H1 (cell line): Measurements from ENCODE around the gene TMEM45B. TPM values are rescaled to one million over a fixed set of nuclear protein-coding genes. Genes with fewer than 3 reads are reported as not detected.

ENCODE experiments used
- CTCF ChIA-PET: fragments of 300-600 bp; sonication (Branson Sonifier 250); formaldehyde crosslinking; loops from one replicate; lab custom pipeline; 2021; ENCODE audit not compliant: partially characterized antibody; lab: Charles Lee
- POLR2A ChIA-PET: fragments of 300-600 bp; sonication (Branson Sonifier 250); formaldehyde crosslinking; loops from one replicate; lab custom pipeline; 2021; ENCODE audit warnings: inconsistent platforms; ENCODE audit not compliant: partially characterized antibody; lab: Charles Lee
- DNase-seq, 2 experiments: peaks; one replicate each; pipeline versions ENCODE4 v3.0.0 to v3.0.0-alpha.2; 2010 to 2022; ENCODE audit warnings: low spot score in 2 of 2, low read depth in 1 of 2, mixed read lengths in 1 of 2
- FAIRE-seq: peaks from 2 replicates; lab custom pipeline; 2011; peaks lifted over from hg19 to GRCh38; lab: Jason Lieb, UNC
- H2AFZ ChIP-seq: 2 replicates; pipeline ENCODE4 v1.8.1; 2012; ENCODE audit warnings: low read length, inconsistent platforms
- H2AK5ac ChIP-seq: 2 replicates; pipeline ENCODE4 v1.6.1; 2013; ENCODE audit warnings: low read depth, low read length
- H2BK120ac ChIP-seq: replicated peaks from 2 replicates; pipeline ENCODE3; 2013; ENCODE audit warnings: low read depth, low read length, inconsistent platforms
- H2BK12ac ChIP-seq: 2 replicates; pipeline ENCODE4 v1.6.1; 2013; ENCODE audit warnings: low read depth, low read length
- H2BK15ac ChIP-seq: 2 replicates; pipeline ENCODE4 v1.6.1; 2013; ENCODE audit warnings: low read length
- H2BK20ac ChIP-seq: 2 replicates; pipeline ENCODE4 v1.6.1; 2013; ENCODE audit warnings: low read length
- H2BK5ac ChIP-seq: 2 replicates; pipeline ENCODE4 v1.6.1; 2013; ENCODE audit warnings: low read depth, low read length
- H3K14ac ChIP-seq: 2 replicates; pipeline ENCODE4 v1.6.1; 2013; ENCODE audit warnings: inconsistent platforms; ENCODE audit not compliant: insufficient read length
- H3K18ac ChIP-seq: 2 replicates; pipeline ENCODE4 v1.6.1; 2013; ENCODE audit warnings: low read length; ENCODE audit errors: extremely low read depth
- H3K23ac ChIP-seq: 2 replicates; pipeline ENCODE4 v1.6.1; 2013; ENCODE audit warnings: inconsistent platforms; ENCODE audit not compliant: insufficient read length
- H3K23me2 ChIP-seq: 2 replicates; pipeline ENCODE4 v1.6.1; 2013; ENCODE audit warnings: low read depth, low read length
- H3K27ac ChIP-seq: 2 replicates; pipeline ENCODE4 v1.6.1; 2011; ENCODE audit warnings: low read depth, low read length, inconsistent platforms
- H3K27me3 ChIP-seq, 4 experiments: replicated peaks in 1 of 4; 1 replicate in 1 of 4; 2 replicates in 3 of 4; pipeline versions ENCODE4 v1.6.1 to v1.8.1; 2011 to 2013; ENCODE audit warnings: low read length in 3 of 4, mild to moderate bottlenecking in 3 of 4, inconsistent platforms in 2 of 4, mixed read lengths in 2 of 4, moderate library complexity in 1 of 4; ENCODE audit not compliant: control insufficient read depth in 3 of 4, insufficient read depth in 3 of 4; ENCODE audit errors: extremely low read depth in 1 of 4
- H3K36me3 ChIP-seq, 4 experiments: 2 replicates each; pipeline versions ENCODE4 v1.6.1 to v1.8.1; 2011 to 2013; ENCODE audit warnings: mild to moderate bottlenecking in 4 of 4, low read length in 3 of 4, moderate library complexity in 2 of 4, control low read depth in 1 of 4, inconsistent platforms in 1 of 4; ENCODE audit not compliant: insufficient read depth in 4 of 4, control insufficient read depth in 2 of 4
- H3K4ac ChIP-seq: replicated peaks from 2 replicates; pipeline ENCODE3; 2013; ENCODE audit warnings: low read length, low read depth, mixed read lengths, inconsistent platforms; ENCODE audit not compliant: insufficient read length
- H3K4me1 ChIP-seq, 4 experiments: replicated peaks in 1 of 4; 1 replicate in 1 of 4; 2 replicates in 3 of 4; pipeline versions ENCODE4 v1.6.1 to v1.8.1; 2011 to 2013; ENCODE audit warnings: low read length in 3 of 4, inconsistent platforms in 2 of 4, mixed read lengths in 1 of 4; ENCODE audit not compliant: insufficient read depth in 4 of 4, control insufficient read depth in 3 of 4
- H3K4me2 ChIP-seq, 2 experiments: 2 replicates each; pipeline versions ENCODE4 v1.6.1 to v1.8.1; 2011 to 2013; ENCODE audit warnings: low read depth in 2 of 2, low read length in 2 of 2, control low read depth in 1 of 2, inconsistent platforms in 1 of 2, mild to moderate bottlenecking in 1 of 2; ENCODE audit not compliant: insufficient read depth in 1 of 2
- H3K4me3 ChIP-seq, 4 experiments: fragments of 200-600, 300-600 bp in 1 of 4; sonication (generic), shearing (Covaris generic), sonication (Bioruptor Twin) in 1 of 4; 2 replicates each; pipeline versions ENCODE4 v1.5.1 to v1.8.1; 2011 to 2016; ENCODE audit warnings: low read length in 4 of 4, low read depth in 3 of 4, control low read depth in 2 of 4, inconsistent platforms in 2 of 4, mild to moderate bottlenecking in 2 of 4, mixed read lengths in 1 of 4, moderate library complexity in 1 of 4; ENCODE audit not compliant: insufficient read depth in 2 of 4; ENCODE audit errors: extremely low read depth in 1 of 4
- H3K56ac ChIP-seq: replicated peaks from 2 replicates; pipeline ENCODE3; 2013; ENCODE audit warnings: low read depth, mild to moderate bottlenecking, mixed read lengths, low read length, inconsistent platforms; ENCODE audit not compliant: insufficient read length
- H3K79me1 ChIP-seq: 2 replicates; pipeline ENCODE4 v1.6.1; 2013; ENCODE audit warnings: low read depth, low read length, control low read depth
- H3K79me2 ChIP-seq, 2 experiments: 2 replicates each; pipeline versions ENCODE4 v1.6.1 to v1.8.1; 2012 to 2013; ENCODE audit warnings: low read length in 2 of 2, mild to moderate bottlenecking in 2 of 2, inconsistent platforms in 1 of 2; ENCODE audit not compliant: insufficient read depth in 2 of 2, control insufficient read depth in 1 of 2
- H3K9ac ChIP-seq, 4 experiments: replicated peaks in 1 of 4; 1 replicate in 1 of 4; 2 replicates in 3 of 4; pipeline versions ENCODE4 v1.6.1 to v1.8.1; 2011 to 2013; ENCODE audit warnings: low read depth in 3 of 4, low read length in 3 of 4, control low read depth in 2 of 4, mild to moderate bottlenecking in 2 of 4, moderate library complexity in 2 of 4, inconsistent platforms in 1 of 4; ENCODE audit errors: extremely low read depth in 1 of 4
- H3K9me3 ChIP-seq, 2 experiments: 2 replicates each; pipeline versions ENCODE4 v1.6.1 to v1.8.1; 2012 to 2013; ENCODE audit warnings: mild to moderate bottlenecking in 2 of 2, moderate library complexity in 2 of 2, control low read depth in 1 of 2, inconsistent platforms in 1 of 2, low read depth in 1 of 2, low read length in 1 of 2, mixed read lengths in 1 of 2; ENCODE audit not compliant: insufficient read depth in 2 of 2
- H4K20me1 ChIP-seq, 2 experiments: replicated peaks in 1 of 2; 2 replicates each; pipeline versions ENCODE3 to v1.8.1; 2011 to 2013; ENCODE audit warnings: inconsistent platforms in 2 of 2, low read length in 2 of 2, mild to moderate bottlenecking in 1 of 2; ENCODE audit not compliant: insufficient read depth in 2 of 2, control insufficient read depth in 1 of 2
- H4K5ac ChIP-seq: 2 replicates; pipeline ENCODE4 v1.6.1; 2013; ENCODE audit warnings: low read length, low read depth, mixed read lengths, inconsistent platforms; ENCODE audit not compliant: insufficient read length
- H4K8ac ChIP-seq: 2 replicates; pipeline ENCODE4 v1.8.0; 2013; ENCODE audit warnings: mild to moderate bottlenecking, moderate library complexity, low read length, inconsistent platforms; ENCODE audit not compliant: insufficient read depth; ENCODE audit errors: extremely low read depth
- H4K91ac ChIP-seq: replicated peaks from 2 replicates; pipeline ENCODE3; 2013; ENCODE audit warnings: low read length, mixed read lengths, inconsistent platforms; ENCODE audit not compliant: insufficient read length
- NANOG ChIP-seq: IDR thresholded peaks from 2 replicates; pipeline ENCODE4 v1.6.1; 2011; ENCODE audit warnings: low read length, low read depth, mild to moderate bottlenecking, inconsistent platforms; ENCODE audit not compliant: insufficient read depth, poor library complexity, severe bottlenecking
- PHF8 ChIP-seq: fragments of 200-600 bp; sonication (generic); conservative IDR thresholded peaks from 2 replicates; pipeline ENCODE4 v1.7.1; 2012; ENCODE audit warnings: low read depth, mild to moderate bottlenecking, inconsistent platforms, low read length, moderate library complexity
- RAD21 ChIP-seq, 2 experiments: IDR thresholded peaks in 1 of 2; conservative IDR thresholded peaks in 1 of 2; 2 replicates each; pipeline ENCODE4 v1.6.1; 2011; ENCODE audit warnings: low read depth in 2 of 2, low read length in 2 of 2, improper control_type of control experiment in 1 of 2, inconsistent platforms in 1 of 2, mild to moderate bottlenecking in 1 of 2, moderate library complexity in 1 of 2
- SIRT6 ChIP-seq: IDR thresholded peaks from one replicate; pipeline ENCODE4 v1.7.1; 2012; ENCODE audit warnings: low read length, inconsistent platforms
- SRF ChIP-seq: IDR thresholded peaks from 2 replicates; pipeline ENCODE4 v1.6.1; 2011; ENCODE audit warnings: mild to moderate bottlenecking, low read depth, low read length, moderate library complexity
- ZNF274 ChIP-seq: IDR thresholded peaks from 2 replicates; pipeline ENCODE4 v1.7.0; 2012; ENCODE audit warnings: low read length, borderline replicate concordance; ENCODE audit errors: extremely low read depth
- polyA plus RNA-seq, 7 experiments: library from polyadenylated mRNA; depleted of rRNA in 3 of 7; stranded (reverse) in 5 of 7; unstranded in 2 of 7; fragments of >200 nt in 5 of 7; fragments of 200-250 nt in 2 of 7; gene quantifications; 1 replicate in 5 of 7; 2 replicates in 1 of 7; 4 replicates in 1 of 7; pipeline versions ENCODE4 v1.2.1 to v1.2.3, GENCODE V29; 2011 to 2013; ENCODE audit warnings: missing spikeins in 2 of 7, mixed read lengths in 2 of 7
- total RNA-seq: library from RNA; stranded (reverse); fragmentation: NEBNext Ultra II Directional; extraction: Animal tissue kit (Norgen Biotek cat#: 25700); gene quantifications from 2 replicates; pipeline ENCODE4 v1.2.1, GENCODE V29; 2021

TMEM45B gene
- total and polyA plus RNA-seq, 2 of the 8 experiments (the other 6 are each of a cell fraction or from before 2014, with no cell fraction given), result 0.23 TPM; not detected in 1

- POLR2A ChIA-PET, result no interaction called here
These were observed 15.0 kb upstream of the TMEM45B start for GRCh38 chr11:129800655-129801054.

More at GRCh38 chr11:129800655-129801054, 15.0 kb upstream of the TMEM45B start:
- CTCF ChIA-PET, result interaction anchor here (0.6 kb wide), 1 partner anchor 332 kb away, joined by 5 read pairs; no protein-coding TSS in a partner anchor
- Histone ChIP-seq H3K27me3 (no peaks in the 10 kb centered on the region), H3K79me2 (no peaks in the 10 kb centered on the region), H3K23me2 (no peaks in the 10 kb centered on the region), H4K91ac (no peak overlapping the region), H4K8ac (no peak overlapping the region), H3K4me2 (no peak overlapping the region), H2BK15ac (no peak overlapping the region), H2BK12ac (no peak overlapping the region), H3K23ac (no peak overlapping the region), H2BK120ac (no peak overlapping the region), H4K5ac (no peak overlapping the region), H3K14ac (no peak overlapping the region), H3K36me3 (no peaks in the 10 kb centered on the region), H3K18ac (no peak overlapping the region), H2AFZ (no peak overlapping the region), H3K4me1 (no peaks in the 10 kb centered on the region; a peak in 1 of 7 replicates), H4K20me1 (no peaks in the 10 kb centered on the region), H2BK5ac (no peak overlapping the region), H3K9me3 (peaks cover 4 to 8% of the 10 kb centered on the region in 2 experiments; a peak in 2 of 4 replicates), H3K56ac (no peak overlapping the region), H3K27ac (no peak overlapping the region), H3K9ac (no peak overlapping the region), H2AK5ac (no peak overlapping the region), H3K79me1 (no peaks in the 10 kb centered on the region), H3K4me3 (no peak overlapping the region), H3K4ac (no peak overlapping the region), H2BK20ac (no peak overlapping the region)
- FAIRE-seq (no peak), DNase-seq (no peak)
- TF ChIP-seq NANOG (no peak), SRF (no peak), PHF8 (no peak), RAD21 (IDR thresholded peaks at IDR 0.05 in 1 of 2, conservative IDR thresholded peaks at IDR 0.05 in 1 of 2; ENCODE audit: low read depth in 2 of 2, low read length in 2 of 2) (no peak), SIRT6 (no peak), ZNF274 (no peak)
